ENCODE results near the gene TRAPPC3L. TPM values are rescaled to one million over a fixed set of nuclear protein-coding genes. Genes with fewer than 3 reads are reported as not detected.

TRAPPC3L gene
- total RNA-seq, 4 donors from 2014 or later = not detected

DNA sequence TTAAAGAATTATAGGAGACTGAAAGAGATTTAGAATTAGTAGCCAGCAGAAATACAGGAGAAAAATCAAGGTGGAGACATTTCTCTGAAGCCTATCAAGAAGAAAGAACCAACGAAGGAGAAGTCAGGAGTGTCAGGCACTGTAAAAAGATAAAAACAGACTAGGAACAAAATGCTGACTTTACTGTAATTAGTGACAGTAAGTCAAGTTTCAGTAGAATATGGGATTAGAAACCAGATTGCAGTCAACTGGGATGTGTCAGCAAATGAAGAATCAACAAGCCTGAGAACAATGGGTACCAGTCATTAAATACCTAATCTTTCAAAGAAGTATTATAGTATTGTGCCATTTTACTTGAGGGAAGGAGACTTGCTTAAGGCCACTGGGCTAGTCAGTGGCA lies 62.7 kb downstream of the TRAPPC3L start:
- no peak overlapping the region for H3K27ac ChIP-seq
- H3K36me3 ChIP-seq = no peaks in the 10 kb centered on the region
- no peaks in the 10 kb centered on the region for H3K27me3 ChIP-seq
- WGBS = 72% methylated on average over 1 of the region's 1 CpG
- no peak for TF ChIP-seq EP300 (IDR thresholded peaks at IDR 0.05)
- TF ChIP-seq, protein P1, sequence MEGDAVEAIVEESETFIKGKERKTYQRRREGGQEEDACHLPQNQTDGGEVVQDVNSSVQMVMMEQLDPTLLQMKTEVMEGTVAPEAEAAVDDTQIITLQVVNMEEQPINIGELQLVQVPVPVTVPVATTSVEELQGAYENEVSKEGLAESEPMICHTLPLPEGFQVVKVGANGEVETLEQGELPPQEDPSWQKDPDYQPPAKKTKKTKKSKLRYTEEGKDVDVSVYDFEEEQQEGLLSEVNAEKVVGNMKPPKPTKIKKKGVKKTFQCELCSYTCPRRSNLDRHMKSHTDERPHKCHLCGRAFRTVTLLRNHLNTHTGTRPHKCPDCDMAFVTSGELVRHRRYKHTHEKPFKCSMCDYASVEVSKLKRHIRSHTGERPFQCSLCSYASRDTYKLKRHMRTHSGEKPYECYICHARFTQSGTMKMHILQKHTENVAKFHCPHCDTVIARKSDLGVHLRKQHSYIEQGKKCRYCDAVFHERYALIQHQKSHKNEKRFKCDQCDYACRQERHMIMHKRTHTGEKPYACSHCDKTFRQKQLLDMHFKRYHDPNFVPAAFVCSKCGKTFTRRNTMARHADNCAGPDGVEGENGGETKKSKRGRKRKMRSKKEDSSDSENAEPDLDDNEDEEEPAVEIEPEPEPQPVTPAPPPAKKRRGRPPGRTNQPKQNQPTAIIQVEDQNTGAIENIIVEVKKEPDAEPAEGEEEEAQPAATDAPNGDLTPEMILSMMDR (IDR thresholded peaks at IDR 0.05) = no peak
- TF ChIP-seq POLR2AphosphoS5 (IDR thresholded peaks at IDR 0.05) = no peak
- TF ChIP-seq POLR2A (IDR thresholded peaks at IDR 0.05) = no peak
- H3K9me3 ChIP-seq = no peaks in the 10 kb centered on the region
- no peaks in the 10 kb centered on the region for H3K4me1 ChIP-seq
- H3K4me3 ChIP-seq = no peak overlapping the region
- no peak for DNase-seq (ENCODE audit: low spot score in 2 of 2)

DNA sequence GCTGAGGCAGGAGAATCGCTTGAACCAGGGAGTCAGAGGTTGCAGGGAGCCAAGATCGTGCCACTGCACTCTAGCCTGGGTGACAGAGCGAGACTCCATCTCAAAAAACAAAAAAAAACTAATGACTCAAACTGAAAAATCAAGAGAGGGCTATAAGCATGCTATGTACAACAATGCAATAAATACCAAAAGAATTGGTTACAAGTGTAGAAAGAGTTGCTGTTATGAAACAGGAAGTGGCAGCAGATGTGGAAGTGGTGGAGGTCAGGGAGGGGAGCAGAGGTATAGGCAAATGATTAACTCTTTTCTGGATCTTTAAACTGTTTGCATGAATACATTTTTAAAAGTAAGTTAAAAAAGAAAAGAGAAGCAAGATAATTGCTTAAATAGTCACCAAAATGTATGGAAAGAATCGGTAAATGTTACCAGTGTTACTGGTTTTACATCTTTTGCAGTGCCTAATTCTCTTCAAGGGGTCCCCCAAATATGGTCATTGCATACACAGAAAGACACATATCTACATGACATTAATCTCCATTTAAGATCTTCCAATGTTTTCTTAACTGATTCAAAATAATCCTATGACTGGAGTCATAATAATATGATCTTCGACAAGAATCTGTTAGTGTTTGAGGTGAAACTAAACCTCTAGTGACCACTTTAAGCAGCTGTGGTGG lies 69.3 kb downstream of the TRAPPC3L start:
- Histone ChIP-seq H3K9me3 (no peaks in the 10 kb centered on the region), H3K4me1 (peaks cover 4% of the 10 kb centered on the region), H3K27me3 (no peaks in the 10 kb centered on the region), H3K4me3 (no peak overlapping the region), H3K36me3 (no peaks in the 10 kb centered on the region), H3K27ac (no peak overlapping the region)
- 69% methylated on average over 5 of the region's 5 CpGs for WGBS
- no peak for DNase-seq (ENCODE audit: low spot score in 2 of 2)
- TF ChIP-seq POLR2AphosphoS5 (IDR thresholded peaks at IDR 0.05) (no peak), POLR2A (IDR thresholded peaks at IDR 0.05) (no peak), EP300 (IDR thresholded peaks at IDR 0.05) (no peak)
- TF ChIP-seq, protein P1 (IDR thresholded peaks at IDR 0.05) = no peak

GRCh38 chr6:116475141-116475540 lies 70.3 kb downstream of the TRAPPC3L start:
- TF ChIP-seq, protein P1 (IDR thresholded peaks at IDR 0.05) = no peak
- TF ChIP-seq POLR2A (IDR thresholded peaks at IDR 0.05) = no peak
- TF ChIP-seq EP300 (IDR thresholded peaks at IDR 0.05) = no peak
- Histone ChIP-seq H3K4me1 (peaks cover 4% of the 10 kb centered on the region), H3K36me3 (no peaks in the 10 kb centered on the region), H3K27ac (no peak overlapping the region), H3K9me3 (no peaks in the 10 kb centered on the region), H3K27me3 (no peaks in the 10 kb centered on the region), H3K4me3 (no peak overlapping the region)
- 71% methylated on average over 1 of the region's 1 CpG for WGBS
- no peak for DNase-seq (ENCODE audit: low spot score in 2 of 2)

GRCh38 chr6:116472706-116473105 lies 72.8 kb downstream of the TRAPPC3L start:
- TF ChIP-seq EP300 (IDR thresholded peaks at IDR 0.05) (no peak), POLR2A (IDR thresholded peaks at IDR 0.05) (no peak), POLR2AphosphoS5 (IDR thresholded peaks at IDR 0.05) (no peak)
- TF ChIP-seq, protein P1 (IDR thresholded peaks at IDR 0.05) = no peak
- Histone ChIP-seq H3K4me1 (peaks cover 4% of the 10 kb centered on the region), H3K9me3 (no peaks in the 10 kb centered on the region), H3K4me3 (no peak overlapping the region), H3K36me3 (no peaks in the 10 kb centered on the region), H3K27ac (no peak overlapping the region), H3K27me3 (no peaks in the 10 kb centered on the region)
- 62% methylated on average over 3 of the region's 3 CpGs for WGBS
- no peak for DNase-seq (ENCODE audit: low spot score in 2 of 2)

GRCh38 chr6:116471531-116471930 lies 74.0 kb downstream of the TRAPPC3L start:
- no peak for DNase-seq (ENCODE audit: low spot score in 2 of 2)

More at GRCh38 chr6:116471531-116471930, 74.0 kb downstream of the TRAPPC3L start:
- Histone ChIP-seq H3K27me3 (no peaks in the 10 kb centered on the region), H3K9me3 (no peaks in the 10 kb centered on the region), H3K4me1 (peaks cover 4% of the 10 kb centered on the region), H3K4me3 (no peak overlapping the region), H3K36me3 (no peaks in the 10 kb centered on the region), H3K27ac (no peak overlapping the region)
- TF ChIP-seq, protein P1 (IDR thresholded peaks at IDR 0.05) = no peak
- no peak for TF ChIP-seq POLR2A (IDR thresholded peaks at IDR 0.05)
- no peak for TF ChIP-seq POLR2AphosphoS5 (IDR thresholded peaks at IDR 0.05)
- no peak for TF ChIP-seq EP300 (IDR thresholded peaks at IDR 0.05)
- 89% methylated on average over 1 of the region's 1 CpG for WGBS
